GM19099 (cell line): ENCODE data around the gene RTL5.

Source experiments
- POLR2A ChIP-seq: IDR thresholded peaks from 3 replicates; pipeline ENCODE4 v1.6.1; 2011; ENCODE audit warnings: low read depth; ENCODE audit not compliant: insufficient read length; ENCODE audit errors: extremely low read depth

Gene RTL5

DNA sequence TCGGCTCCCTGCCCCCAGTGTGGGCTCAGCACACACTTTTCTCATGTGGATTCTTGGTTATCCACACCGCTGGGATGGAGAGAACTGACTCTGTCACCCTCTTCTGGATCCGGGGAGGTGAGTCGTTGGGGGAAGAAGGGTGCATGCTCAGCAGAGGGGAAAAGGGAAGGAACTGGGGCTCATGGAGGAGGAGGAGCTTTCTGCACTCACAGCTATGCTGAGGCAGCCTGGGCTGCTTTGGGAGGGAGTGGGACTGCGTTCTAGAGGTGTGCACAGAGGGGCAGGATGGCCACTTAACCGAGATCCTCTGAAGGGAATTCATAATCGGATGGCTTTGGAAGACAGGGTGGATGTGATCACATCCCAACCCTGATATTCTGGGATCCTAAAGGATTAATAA lies 51.6 kb downstream of the RTL5 start:
- no peak for TF ChIP-seq POLR2A

DNA sequence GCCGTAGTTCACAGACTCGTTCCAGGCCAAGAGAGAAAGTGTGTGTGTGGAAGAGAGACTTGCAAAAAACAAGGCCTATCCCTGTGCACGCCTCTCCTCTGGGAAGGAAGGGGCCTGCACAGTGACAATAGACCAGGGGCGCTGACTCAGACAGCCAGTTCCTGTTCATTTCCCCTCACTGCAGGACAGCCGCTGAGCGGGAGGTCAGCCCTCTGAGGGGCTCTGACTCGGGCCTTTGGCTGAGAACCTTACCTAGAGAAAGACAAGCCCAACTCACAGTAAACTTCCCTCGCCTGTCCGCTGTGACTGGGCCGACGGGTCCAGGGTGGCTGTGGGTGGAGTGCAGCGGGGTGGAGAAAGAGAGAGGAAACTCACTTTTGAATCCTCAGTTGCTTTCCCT lies 52.1 kb downstream of the RTL5 start:
- no peak for TF ChIP-seq POLR2A

DNA sequence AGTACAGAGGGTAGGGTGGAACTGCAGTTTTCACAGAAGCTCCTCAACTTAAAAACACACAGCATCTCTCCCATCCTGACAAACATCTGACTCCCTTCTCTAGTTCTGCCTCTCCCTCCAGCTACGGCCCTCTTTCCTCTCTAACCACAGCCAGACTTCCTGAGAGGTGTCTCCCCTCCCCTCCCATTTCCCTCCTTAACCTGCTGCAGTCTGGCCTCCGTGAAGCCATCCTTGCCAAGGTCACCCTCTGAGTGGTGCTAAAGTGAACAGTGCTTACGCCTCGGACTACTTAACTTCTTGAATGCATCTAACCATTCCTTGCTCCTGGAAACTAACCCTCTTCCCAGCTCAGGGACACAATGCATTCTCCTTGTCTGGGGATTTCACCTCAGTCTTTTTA lies 53.3 kb downstream of the RTL5 start:
- TF ChIP-seq POLR2A, result no peak
